SK-N-SH treated with all-trans-retinoic acid at 6 μM for 48 hours (cell line): ENCODE measurements around the gene NAPSA.

Experiments
- CSDC2 ChIP-seq: fragments of 250-450 bp; sonication (Bioruptor Pico); IDR thresholded peaks from 2 replicates; pipeline ENCODE4 v1.5.0; 2020; ENCODE audit warnings: mild to moderate bottlenecking, moderate library complexity
- POU6F1 ChIP-seq: fragments of 250-450 bp; sonication (Bioruptor Pico); IDR thresholded peaks from 2 replicates; pipeline ENCODE4 v1.8.0; 2021; ENCODE audit warnings: low read depth, mild to moderate bottlenecking, moderate library complexity, borderline replicate concordance
- SNAI2 ChIP-seq: fragments of 250-450 bp; sonication (Bioruptor Pico); IDR thresholded peaks from 2 replicates; pipeline ENCODE4 v1.5.0; 2020; ENCODE audit warnings: mild to moderate bottlenecking, moderate library complexity
- ZC3H10 ChIP-seq: fragments of 250-450 bp; sonication (Bioruptor Pico); IDR thresholded peaks from 2 replicates; pipeline ENCODE4 v1.5.1; 2021; ENCODE audit warnings: mild to moderate bottlenecking, moderate library complexity
- ZFP30 ChIP-seq: fragments of 450-650 bp; formaldehyde crosslinking; IDR thresholded peaks from 2 replicates; pipeline ENCODE4 v1.5.0; 2022; ENCODE audit warnings: mild to moderate bottlenecking, moderate library complexity
- ZNF565 ChIP-seq: fragments of 450-650 bp; formaldehyde crosslinking; conservative IDR thresholded peaks from 2 replicates; pipeline ENCODE4 v1.5.0; 2020; ENCODE audit warnings: low read depth, mild to moderate bottlenecking, moderate library complexity
- ZNF70 ChIP-seq: fragments of 450-650 bp; formaldehyde crosslinking; IDR thresholded peaks from 2 replicates; pipeline ENCODE4 v1.5.0; 2020; ENCODE audit warnings: mild to moderate bottlenecking, moderate library complexity
- TF ChIP-seq, protein P1 (sequence below): fragments of 250-450 bp; sonication (Bioruptor Pico); IDR thresholded peaks from 2 replicates; pipeline ENCODE4 v1.5.0; 2020; ENCODE audit warnings: mild to moderate bottlenecking, moderate library complexity
- TF ChIP-seq, protein P2 (sequence below): fragments of 250-450 bp; sonication (Bioruptor Pico); IDR thresholded peaks from 2 replicates; pipeline ENCODE4 v1.5.1; 2020; ENCODE audit warnings: low read depth, mild to moderate bottlenecking, moderate library complexity

- TF ChIP-seq, protein P1, sequence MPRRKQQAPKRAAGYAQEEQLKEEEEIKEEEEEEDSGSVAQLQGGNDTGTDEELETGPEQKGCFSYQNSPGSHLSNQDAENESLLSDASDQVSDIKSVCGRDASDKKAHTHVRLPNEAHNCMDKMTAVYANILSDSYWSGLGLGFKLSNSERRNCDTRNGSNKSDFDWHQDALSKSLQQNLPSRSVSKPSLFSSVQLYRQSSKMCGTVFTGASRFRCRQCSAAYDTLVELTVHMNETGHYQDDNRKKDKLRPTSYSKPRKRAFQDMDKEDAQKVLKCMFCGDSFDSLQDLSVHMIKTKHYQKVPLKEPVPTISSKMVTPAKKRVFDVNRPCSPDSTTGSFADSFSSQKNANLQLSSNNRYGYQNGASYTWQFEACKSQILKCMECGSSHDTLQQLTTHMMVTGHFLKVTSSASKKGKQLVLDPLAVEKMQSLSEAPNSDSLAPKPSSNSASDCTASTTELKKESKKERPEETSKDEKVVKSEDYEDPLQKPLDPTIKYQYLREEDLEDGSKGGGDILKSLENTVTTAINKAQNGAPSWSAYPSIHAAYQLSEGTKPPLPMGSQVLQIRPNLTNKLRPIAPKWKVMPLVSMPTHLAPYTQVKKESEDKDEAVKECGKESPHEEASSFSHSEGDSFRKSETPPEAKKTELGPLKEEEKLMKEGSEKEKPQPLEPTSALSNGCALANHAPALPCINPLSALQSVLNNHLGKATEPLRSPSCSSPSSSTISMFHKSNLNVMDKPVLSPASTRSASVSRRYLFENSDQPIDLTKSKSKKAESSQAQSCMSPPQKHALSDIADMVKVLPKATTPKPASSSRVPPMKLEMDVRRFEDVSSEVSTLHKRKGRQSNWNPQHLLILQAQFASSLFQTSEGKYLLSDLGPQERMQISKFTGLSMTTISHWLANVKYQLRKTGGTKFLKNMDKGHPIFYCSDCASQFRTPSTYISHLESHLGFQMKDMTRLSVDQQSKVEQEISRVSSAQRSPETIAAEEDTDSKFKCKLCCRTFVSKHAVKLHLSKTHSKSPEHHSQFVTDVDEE = no peak
- no peak for TF ChIP-seq ZFP30 (CRISPR knock-in tag)
- no peak for TF ChIP-seq CSDC2
- no peak for TF ChIP-seq ZC3H10 (CRISPR knock-in tag)
- no peak for TF ChIP-seq POU6F1
- no peak for TF ChIP-seq ZNF565 (CRISPR knock-in tag)
- no peak for TF ChIP-seq ZNF70 (CRISPR knock-in tag)
- TF ChIP-seq, protein P2, sequence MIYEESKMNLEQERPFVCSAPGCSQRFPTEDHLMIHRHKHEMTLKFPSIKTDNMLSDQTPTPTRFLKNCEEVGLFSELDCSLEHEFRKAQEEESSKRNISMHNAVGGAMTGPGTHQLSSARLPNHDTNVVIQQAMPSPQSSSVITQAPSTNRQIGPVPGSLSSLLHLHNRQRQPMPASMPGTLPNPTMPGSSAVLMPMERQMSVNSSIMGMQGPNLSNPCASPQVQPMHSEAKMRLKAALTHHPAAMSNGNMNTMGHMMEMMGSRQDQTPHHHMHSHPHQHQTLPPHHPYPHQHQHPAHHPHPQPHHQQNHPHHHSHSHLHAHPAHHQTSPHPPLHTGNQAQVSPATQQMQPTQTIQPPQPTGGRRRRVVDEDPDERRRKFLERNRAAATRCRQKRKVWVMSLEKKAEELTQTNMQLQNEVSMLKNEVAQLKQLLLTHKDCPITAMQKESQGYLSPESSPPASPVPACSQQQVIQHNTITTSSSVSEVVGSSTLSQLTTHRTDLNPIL = no peak
- TF ChIP-seq SNAI2 (CRISPR knock-in tag) = no peak
Observed at GRCh38 chr19:50319156-50319555, 46.3 kb downstream of the NAPSA start.
